IMR-90 (cell line): ENCODE results near the gene RPN1. TPM values are rescaled to one million over a fixed set of nuclear protein-coding genes. Genes with fewer than 3 reads are reported as not detected.

Source experiments
- ATAC-seq: fragments of 200-7000 bp; cut with Tn5 transposase; 2 replicates; pipeline ENCODE4 v1.9.1; 2020; ENCODE audit warnings: low read depth, mild to moderate bottlenecking, moderate library complexity
- BruUV-seq: library from RNA; stranded (reverse); fragments of 400-500 nt; replicated peaks from 2 replicates; lab custom pipeline; 2021; lab: Mats Ljungman, UMichigan
- CTCF ChIA-PET: fragments of 300-600 bp; formaldehyde crosslinking; extraction: SDS; loops from one replicate; lab custom pipeline; 2021; ENCODE audit warnings: antibody characterized with exemption; lab: Yijun Ruan, JAX
- POLR2A ChIA-PET: fragments of 300-600 bp; sonication (Branson Sonifier 250); formaldehyde crosslinking; loops from one replicate; lab custom pipeline; 2022; ENCODE audit warnings: antibody characterized with exemption; ENCODE audit not compliant: unreplicated experiment; lab: Charles Lee
- DNase-seq: peaks from one replicate; pipeline ENCODE4 v3.0.0; 2013
- H2AFZ ChIP-seq: replicated peaks from 2 replicates; pipeline ENCODE3; 2013; ENCODE audit warnings: low read length, mild to moderate bottlenecking; ENCODE audit not compliant: poor library complexity
- H2AK5ac ChIP-seq: 2 replicates; pipeline ENCODE4 v1.6.1; 2013; ENCODE audit warnings: low read depth, low read length, inconsistent platforms
- H2AK9ac ChIP-seq: replicated peaks from 2 replicates; pipeline ENCODE3; 2013; ENCODE audit warnings: mild to moderate bottlenecking, low read depth, low read length, moderate library complexity; ENCODE audit not compliant: poor library complexity
- H2BK120ac ChIP-seq: 2 replicates; pipeline ENCODE4 v1.6.1; 2013; ENCODE audit warnings: low read depth, low read length, inconsistent platforms
- H2BK15ac ChIP-seq: 3 replicates; pipeline ENCODE4 v1.6.1; 2013; ENCODE audit warnings: low read depth, low read length, inconsistent platforms
- H2BK20ac ChIP-seq: 2 replicates; pipeline ENCODE4 v1.6.1; 2013; ENCODE audit warnings: low read depth, mild to moderate bottlenecking, inconsistent platforms, low read length, moderate library complexity
- H2BK5ac ChIP-seq: 2 replicates; pipeline ENCODE4 v1.6.1; 2013; ENCODE audit warnings: mild to moderate bottlenecking, low read depth, low read length, inconsistent platforms; ENCODE audit not compliant: poor library complexity, severe bottlenecking
- H3K14ac ChIP-seq: replicated peaks from 2 replicates; pipeline ENCODE4 v1.6.1; 2013; ENCODE audit warnings: low read depth, low read length, inconsistent platforms
- H3K18ac ChIP-seq: 2 replicates; pipeline ENCODE4 v1.6.1; 2013; ENCODE audit warnings: low read depth, low read length, control low read depth
- H3K23ac ChIP-seq: 2 replicates; pipeline ENCODE4 v1.6.1; 2013; ENCODE audit warnings: low read depth, low read length, inconsistent platforms
- H3K27ac ChIP-seq: 2 replicates; pipeline ENCODE4 v1.5.1; 2013; ENCODE audit warnings: mild to moderate bottlenecking, control low read depth, low read length; ENCODE audit not compliant: insufficient read depth
- H3K27me3 ChIP-seq: 2 replicates; pipeline ENCODE4 v1.6.1; 2013; ENCODE audit warnings: low read length; ENCODE audit not compliant: control insufficient read depth, insufficient read depth
- H3K36me3 ChIP-seq: 2 replicates; pipeline ENCODE4 v1.6.1; 2013; ENCODE audit warnings: low read length, mixed read lengths; ENCODE audit not compliant: control insufficient read depth, insufficient read depth
- H3K4ac ChIP-seq: 2 replicates; pipeline ENCODE4 v1.6.1; 2013; ENCODE audit warnings: low read depth, low read length, inconsistent platforms
- H3K4me1 ChIP-seq: 2 replicates; pipeline ENCODE4 v1.6.1; 2013; ENCODE audit warnings: low read length, mixed read lengths; ENCODE audit not compliant: control insufficient read depth, insufficient read depth
- H3K4me2 ChIP-seq: 2 replicates; pipeline ENCODE4 v1.6.1; 2013; ENCODE audit warnings: low read depth, mild to moderate bottlenecking, control low read depth, low read length, moderate library complexity
- H3K4me3 ChIP-seq: 2 replicates; pipeline ENCODE4 v1.5.1; 2013; ENCODE audit warnings: low read depth, mild to moderate bottlenecking, control low read depth, low read length, moderate library complexity; ENCODE audit not compliant: insufficient read depth
- H3K56ac ChIP-seq: 2 replicates; pipeline ENCODE4 v1.6.1; 2013; ENCODE audit warnings: low read length, inconsistent platforms; ENCODE audit not compliant: insufficient read depth; ENCODE audit errors: extremely low read depth
- H3K79me1 ChIP-seq, 2 experiments: 2 replicates each; pipeline ENCODE4 v1.6.1; 2013; ENCODE audit warnings: low read length in 2 of 2, inconsistent platforms in 1 of 2, low read depth in 1 of 2
- H3K9ac ChIP-seq: 2 replicates; pipeline ENCODE4 v1.6.1; 2013; ENCODE audit warnings: low read depth, low read length, control low read depth
- H3K9me1 ChIP-seq: 2 replicates; pipeline ENCODE4 v1.6.1; 2013; ENCODE audit warnings: low read length, inconsistent platforms; ENCODE audit not compliant: insufficient read depth
- H3K9me3 ChIP-seq: 2 replicates; pipeline ENCODE4 v1.6.1; 2013; ENCODE audit warnings: low read length; ENCODE audit not compliant: control insufficient read depth, insufficient read depth
- H4K20me1 ChIP-seq: 2 replicates; pipeline ENCODE4 v1.6.1; 2013; ENCODE audit warnings: low read length, inconsistent platforms; ENCODE audit not compliant: insufficient read depth
- H4K5ac ChIP-seq: 2 replicates; pipeline ENCODE4 v1.6.1; 2013; ENCODE audit warnings: mild to moderate bottlenecking, low read depth, low read length, control low read depth
- H4K8ac ChIP-seq, 2 experiments: 2 replicates each; pipeline ENCODE4 v1.6.1; 2013; ENCODE audit warnings: low read depth in 2 of 2, low read length in 2 of 2, control low read depth in 1 of 2, inconsistent platforms in 1 of 2
- H4K91ac ChIP-seq: 2 replicates; pipeline ENCODE4 v1.6.1; 2013; ENCODE audit warnings: low read depth, low read length, inconsistent platforms; ENCODE audit not compliant: insufficient read depth
- BHLHE40 ChIP-seq: fragments of 150-350 bp; IDR thresholded peaks from 2 replicates; pipeline ENCODE4 v1.6.1; 2016; ENCODE audit warnings: mild to moderate bottlenecking, low read depth, low read length
- CEBPB ChIP-seq: IDR thresholded peaks from 2 replicates; pipeline ENCODE4 v1.6.1; 2012; ENCODE audit warnings: low read depth, low read length, improper control_type of control experiment
- CHD1 ChIP-seq: IDR thresholded peaks from 2 replicates; pipeline ENCODE4 v1.6.1; 2012; ENCODE audit warnings: low read depth, low read length, improper control_type of control experiment
- FOS ChIP-seq: fragments of 150-350 bp; IDR thresholded peaks from 2 replicates; pipeline ENCODE4 v1.6.1; 2016; ENCODE audit warnings: low read depth, low read length
- MAZ ChIP-seq: IDR thresholded peaks from 2 replicates; pipeline ENCODE4 v1.6.1; 2012; ENCODE audit warnings: low read depth, mild to moderate bottlenecking, low read length, improper control_type of control experiment, moderate library complexity, borderline replicate concordance
- MXI1 ChIP-seq: IDR thresholded peaks from 2 replicates; pipeline ENCODE4 v1.6.1; 2012; ENCODE audit warnings: low read depth, mild to moderate bottlenecking, low read length, moderate library complexity, borderline replicate concordance
- NFE2L2 ChIP-seq: fragments of 150-350 bp; IDR thresholded peaks from 2 replicates; pipeline ENCODE4 v1.6.1; 2016; ENCODE audit warnings: low read depth, mild to moderate bottlenecking, low read length
- POLR2A ChIP-seq: IDR thresholded peaks from 2 replicates; pipeline ENCODE4 v1.6.1; 2012; ENCODE audit warnings: mild to moderate bottlenecking, low read depth, low read length
- RCOR1 ChIP-seq: IDR thresholded peaks from 2 replicates; pipeline ENCODE4 v1.6.1; 2012; ENCODE audit warnings: mild to moderate bottlenecking, low read length, improper control_type of control experiment; ENCODE audit not compliant: insufficient replicate concordance
- SMC3 ChIP-seq: fragments of 150-350 bp; IDR thresholded peaks from 2 replicates; pipeline ENCODE4 v1.6.1; 2016; ENCODE audit warnings: low read depth, mild to moderate bottlenecking, antibody characterized with exemption, low read length, moderate library complexity
- WGBS, 2 experiments: methylation state at CpG; one replicate each; pipeline versions ENCODE4 v1.1.5 to v1.1.7; 2013; ENCODE audit warnings: missing lambda C conversion rate in 2 of 2; ENCODE audit not compliant: insufficient read length in 1 of 2; ENCODE audit errors: extremely low coverage in 2 of 2; 5-methylcytosine and 5-hydroxymethylcytosine counted together
- dilution Hi-C: fragments of 300-500 bp; cut with HindIII; formaldehyde crosslinking; loops from one replicate; pipeline ENCODE4 v1.14.3; 2018; ENCODE audit warnings: low sequenced_read_pairs; ENCODE audit not compliant: unreplicated experiment
- in situ Hi-C: fragments of 300-500 bp; cut with MboI; formaldehyde crosslinking; loops from 3 replicates; pipeline ENCODE4 v1.14.3; 2019; ENCODE audit warnings: low sequenced_read_pairs, inconsistent platforms, mixed read lengths
- intact Hi-C: fragments of 100-400 bp; cut with micrococcal nuclease; formaldehyde crosslinking; loops from 2 replicates; pipeline ENCODE4 v1.10.0; 2022
- polyA plus RNA-seq, 3 experiments: library from polyadenylated mRNA; depleted of rRNA; stranded (reverse); fragments of >200 nt; gene quantifications; 2 replicates each; pipeline ENCODE4 v1.2.3, GENCODE V29; 2012; ENCODE audit warnings: low replicate concordance in 1 of 3
- total RNA-seq: library from RNA; depleted of rRNA; stranded (reverse); fragments of >200 nt; gene quantifications from 2 replicates; pipeline ENCODE4 v1.2.3, GENCODE V29; 2012
- TF ChIP-seq, protein P1 (sequence below): conservative IDR thresholded peaks from 2 replicates; pipeline ENCODE4 v1.5.1; 2012; ENCODE audit warnings: mild to moderate bottlenecking, low read depth, low read length, improper control_type of control experiment
- TF ChIP-seq, protein P2 (sequence below): fragments of 150-350 bp; IDR thresholded peaks from 2 replicates; pipeline ENCODE4 v1.6.1; 2016; ENCODE audit warnings: low read depth, mild to moderate bottlenecking, low read length, moderate library complexity, borderline replicate concordance
- TF ChIP-seq, protein P3 (sequence below): fragments of 150-350 bp; IDR thresholded peaks from 2 replicates; pipeline ENCODE4 v1.6.1; 2017; ENCODE audit warnings: mild to moderate bottlenecking, antibody characterized with exemption, low read length, low read depth

Gene RPN1
- total and polyA plus RNA-seq, 2 of the 4 experiments (the other 2 are of a cell fraction), result 252 to 736 TPM

DNA sequence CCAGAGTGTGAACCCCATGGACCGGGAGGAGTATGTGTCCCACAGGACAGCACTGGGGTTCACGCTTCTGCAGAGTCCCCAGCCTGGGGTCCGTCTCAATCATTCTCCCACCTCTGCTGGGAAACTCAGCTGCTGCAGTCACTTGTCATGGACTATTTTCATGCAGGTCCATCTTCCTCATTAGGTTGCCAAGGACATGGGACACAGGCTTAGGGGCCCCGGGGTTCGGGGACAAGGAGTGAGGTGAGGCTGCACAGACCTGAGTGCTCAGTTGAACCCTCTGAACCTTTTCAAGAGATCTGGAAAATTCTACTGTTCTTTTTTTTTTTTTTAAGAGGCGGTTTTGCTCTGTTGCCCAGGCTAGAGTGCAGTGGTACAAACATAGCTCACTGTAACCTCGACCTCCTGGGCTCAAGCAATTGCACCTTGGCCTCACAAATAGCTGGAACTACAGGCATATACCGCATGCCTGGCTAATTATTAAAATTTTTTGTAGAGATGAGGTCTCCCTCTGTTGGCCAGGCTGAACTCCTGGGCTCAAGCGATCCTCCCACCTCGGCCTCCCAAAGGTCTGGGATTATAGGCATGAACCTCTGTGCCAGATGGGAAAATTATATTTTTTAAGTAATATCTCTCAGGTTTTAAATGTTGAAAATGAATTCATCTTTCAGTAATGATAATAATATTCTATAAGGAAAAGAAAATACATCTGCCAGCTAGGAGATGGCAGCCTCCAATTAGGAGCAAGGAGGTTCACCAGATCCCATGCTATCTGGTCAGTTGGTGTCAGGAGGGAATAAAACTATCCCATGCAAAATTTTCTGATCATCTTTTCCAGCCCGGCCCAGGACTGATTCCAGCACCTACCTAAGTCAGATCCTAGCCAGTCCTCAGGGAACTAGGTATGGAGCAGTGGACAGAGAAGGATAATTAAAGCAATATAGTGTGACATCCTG, 45.2 kb downstream of the RPN1 start:
- in situ Hi-C loops (loop anchor here (5.0 kb wide), 1 partner anchor 183 kb away; no protein-coding TSS in a partner anchor), intact Hi-C loops (loop anchor here (5.0 kb wide), 1 partner anchor 108 kb away; no protein-coding TSS in a partner anchor), dilution Hi-C loops (no loop called here)
- Histone ChIP-seq H4K20me1 (no peaks in the 10 kb centered on the region), H3K23ac (no peak overlapping the region), H2AK5ac (no peak overlapping the region), H3K4me3 (no peak overlapping the region), H2BK5ac (no peak overlapping the region), H3K4me2 (no peak overlapping the region), H3K27ac (no peak overlapping the region), H3K9me1 (peaks cover 3% of the 10 kb centered on the region; the same call in 1 of the 2 replicates), H3K18ac (no peak overlapping the region), H3K27me3 (no peaks in the 10 kb centered on the region), H2AFZ (no peak overlapping the region), H3K9ac (no peak overlapping the region), H2BK15ac (no peak overlapping the region), H3K9me3 (no peaks in the 10 kb centered on the region), H3K79me1 (no peaks in the 10 kb centered on the region; a peak in 1 of 4 replicates), H4K8ac (no peak overlapping the region), H3K36me3 (no peaks in the 10 kb centered on the region; the same call in 1 of the 2 replicates), H2BK20ac (no peak overlapping the region), H4K91ac (no peak overlapping the region), H2AK9ac (no peak overlapping the region), H2BK120ac (no peak overlapping the region), H3K14ac (no peak overlapping the region), H3K56ac (no peak overlapping the region), H3K4me1 (no peaks in the 10 kb centered on the region), H3K4ac (no peak overlapping the region), H4K5ac (no peak overlapping the region)
- no TSS peak for BruUV-seq
- ChIA-PET CTCF (interaction anchor here (1.2 kb wide), 1 partner anchor 13 kb away, joined by 4 read pairs; no protein-coding TSS in a partner anchor), POLR2A (no interaction called here)
- DNase-seq (no peak), ATAC-seq (no peak)
- WGBS, 2 experiments, result 83% methylated on average over 2 of the region's 11 CpGs; no CpG with 5 or more reads in 1 of the 2 experiments
- TF ChIP-seq, protein P1, sequence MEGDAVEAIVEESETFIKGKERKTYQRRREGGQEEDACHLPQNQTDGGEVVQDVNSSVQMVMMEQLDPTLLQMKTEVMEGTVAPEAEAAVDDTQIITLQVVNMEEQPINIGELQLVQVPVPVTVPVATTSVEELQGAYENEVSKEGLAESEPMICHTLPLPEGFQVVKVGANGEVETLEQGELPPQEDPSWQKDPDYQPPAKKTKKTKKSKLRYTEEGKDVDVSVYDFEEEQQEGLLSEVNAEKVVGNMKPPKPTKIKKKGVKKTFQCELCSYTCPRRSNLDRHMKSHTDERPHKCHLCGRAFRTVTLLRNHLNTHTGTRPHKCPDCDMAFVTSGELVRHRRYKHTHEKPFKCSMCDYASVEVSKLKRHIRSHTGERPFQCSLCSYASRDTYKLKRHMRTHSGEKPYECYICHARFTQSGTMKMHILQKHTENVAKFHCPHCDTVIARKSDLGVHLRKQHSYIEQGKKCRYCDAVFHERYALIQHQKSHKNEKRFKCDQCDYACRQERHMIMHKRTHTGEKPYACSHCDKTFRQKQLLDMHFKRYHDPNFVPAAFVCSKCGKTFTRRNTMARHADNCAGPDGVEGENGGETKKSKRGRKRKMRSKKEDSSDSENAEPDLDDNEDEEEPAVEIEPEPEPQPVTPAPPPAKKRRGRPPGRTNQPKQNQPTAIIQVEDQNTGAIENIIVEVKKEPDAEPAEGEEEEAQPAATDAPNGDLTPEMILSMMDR, result no peak
- TF ChIP-seq RCOR1 (no peak), SMC3 (no peak), MAZ (no peak), MXI1 (no peak), CHD1 (no peak), FOS (no peak), POLR2A (no peak), BHLHE40 (no peak), CEBPB (no peak), NFE2L2 (no peak)
- TF ChIP-seq, protein P2, sequence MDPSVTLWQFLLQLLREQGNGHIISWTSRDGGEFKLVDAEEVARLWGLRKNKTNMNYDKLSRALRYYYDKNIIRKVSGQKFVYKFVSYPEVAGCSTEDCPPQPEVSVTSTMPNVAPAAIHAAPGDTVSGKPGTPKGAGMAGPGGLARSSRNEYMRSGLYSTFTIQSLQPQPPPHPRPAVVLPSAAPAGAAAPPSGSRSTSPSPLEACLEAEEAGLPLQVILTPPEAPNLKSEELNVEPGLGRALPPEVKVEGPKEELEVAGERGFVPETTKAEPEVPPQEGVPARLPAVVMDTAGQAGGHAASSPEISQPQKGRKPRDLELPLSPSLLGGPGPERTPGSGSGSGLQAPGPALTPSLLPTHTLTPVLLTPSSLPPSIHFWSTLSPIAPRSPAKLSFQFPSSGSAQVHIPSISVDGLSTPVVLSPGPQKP, result no peak
- TF ChIP-seq, protein P3, sequence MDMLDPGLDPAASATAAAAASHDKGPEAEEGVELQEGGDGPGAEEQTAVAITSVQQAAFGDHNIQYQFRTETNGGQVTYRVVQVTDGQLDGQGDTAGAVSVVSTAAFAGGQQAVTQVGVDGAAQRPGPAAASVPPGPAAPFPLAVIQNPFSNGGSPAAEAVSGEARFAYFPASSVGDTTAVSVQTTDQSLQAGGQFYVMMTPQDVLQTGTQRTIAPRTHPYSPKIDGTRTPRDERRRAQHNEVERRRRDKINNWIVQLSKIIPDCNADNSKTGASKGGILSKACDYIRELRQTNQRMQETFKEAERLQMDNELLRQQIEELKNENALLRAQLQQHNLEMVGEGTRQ, result no peak
